HepG2 (cell line): ENCODE data around the gene EPB41L4A.
"Not testable (repeated sequence)": the region's sequence is repeated elsewhere in the genome, so short reads cannot be mapped to it uniquely, and the experiment has no call there.

ENCODE experiments used
- KDM3A ChIP-seq: IDR thresholded peaks from 2 replicates; pipeline ENCODE4 v1.6.1; 2018; ENCODE audit warnings: low read depth, missing compliant biosample characterization
- ZNF567 ChIP-seq: sonication (generic); formaldehyde crosslinking; IDR thresholded peaks from 2 replicates; pipeline ENCODE4 v1.8.1; 2023; ENCODE audit warnings: mild to moderate bottlenecking, missing genetic modification reagents, borderline replicate concordance

- TF ChIP-seq ZNF567, KDM3A (CRISPR knock-in tag): not testable (repeated sequence)
These were observed 47.2 kb upstream of the EPB41L4A start for GRCh38 chr5:112466261-112466660.
